KMS-11 (cell line): ENCODE measurements around the gene ZNF384.

Experiments
- H2AFZ ChIP-seq: fragments of 200-600 bp; sonication (generic); 2 replicates; pipeline ENCODE4 v1.6.1; 2016; ENCODE audit warnings: antibody characterized with exemption, mixed run types, low read depth
- H3K27ac ChIP-seq: fragments of 200-600 bp; sonication (generic); 2 replicates; pipeline ENCODE4 v1.6.1; 2016; ENCODE audit warnings: mild to moderate bottlenecking, mixed run types
- H3K27me3 ChIP-seq: fragments of 200-600 bp; sonication (generic); 2 replicates; pipeline ENCODE4 v1.6.1; 2017; ENCODE audit warnings: mild to moderate bottlenecking, low read depth, mixed run types, moderate library complexity; ENCODE audit not compliant: insufficient read depth
- H3K36me3 ChIP-seq: fragments of 200-600 bp; sonication (generic); 2 replicates; pipeline ENCODE4 v1.6.1; 2017; ENCODE audit warnings: mild to moderate bottlenecking, mixed run types; ENCODE audit not compliant: insufficient read depth
- H3K4me1 ChIP-seq: fragments of 200-600 bp; sonication (generic); 2 replicates; pipeline ENCODE4 v1.6.1; 2016; ENCODE audit warnings: mild to moderate bottlenecking, low read depth, mixed run types; ENCODE audit not compliant: poor library complexity, severe bottlenecking
- H3K4me2 ChIP-seq: fragments of 200-600 bp; sonication (generic); 2 replicates; pipeline ENCODE4 v1.7.0; 2016; ENCODE audit warnings: mild to moderate bottlenecking, mixed run types
- H3K4me3 ChIP-seq: fragments of 200-600 bp; sonication (generic); IDR thresholded peaks from 2 replicates; pipeline ENCODE4 v1.6.1; 2017; ENCODE audit warnings: low read depth, low read length, mixed read lengths; ENCODE audit not compliant: insufficient read depth
- H3K79me2 ChIP-seq: fragments of 200-600 bp; sonication (generic); 2 replicates; pipeline ENCODE4 v1.6.1; 2016; ENCODE audit warnings: low read depth, mixed run types; ENCODE audit not compliant: insufficient read depth
- H3K9ac ChIP-seq: fragments of 200-600 bp; sonication (generic); 2 replicates; pipeline ENCODE4 v1.6.1; 2016; ENCODE audit warnings: mild to moderate bottlenecking, mixed run types
- H4K20me1 ChIP-seq: fragments of 200-600 bp; sonication (generic); 2 replicates; pipeline ENCODE4 v1.6.1; 2016; ENCODE audit warnings: mild to moderate bottlenecking, mixed run types; ENCODE audit not compliant: insufficient read depth
- CTCF ChIP-seq: fragments of 200-600 bp; sonication (generic); conservative IDR thresholded peaks from 2 replicates; pipeline ENCODE4 v1.6.1; 2017; ENCODE audit warnings: low read depth, mild to moderate bottlenecking, antibody characterized with exemption, low read length, moderate library complexity, mixed read lengths

Gene ZNF384

GRCh38 chr12:6666211-6666610, 23.0 kb downstream of the ZNF384 start:
- Histone ChIP-seq H3K79me2 (peaks cover 10% of the 10 kb centered on the region; the same call in 1 of the 2 replicates), H3K4me3 (no peak overlapping the region), H4K20me1 (no peaks in the 10 kb centered on the region), H3K4me1 (peaks cover 13% of the 10 kb centered on the region), H2AFZ (no peak overlapping the region), H3K36me3 (no peaks in the 10 kb centered on the region; the same call in 1 of the 2 replicates), H3K27me3 (no peaks in the 10 kb centered on the region), H3K9ac (no peak overlapping the region), H3K4me2 (no peak overlapping the region), H3K27ac (no peak overlapping the region)
- TF ChIP-seq CTCF, result no peak

GRCh38 chr12:6664902-6665301, 24.3 kb downstream of the ZNF384 start:
- Histone ChIP-seq H2AFZ (no peak overlapping the region), H3K79me2 (peaks cover 10% of the 10 kb centered on the region; the same call in 1 of the 2 replicates), H3K9ac (no peak overlapping the region), H4K20me1 (no peaks in the 10 kb centered on the region), H3K36me3 (no peaks in the 10 kb centered on the region), H3K4me1 (peaks cover 13% of the 10 kb centered on the region), H3K4me3 (no peak overlapping the region), H3K4me2 (no peak overlapping the region), H3K27ac (no peak overlapping the region), H3K27me3 (no peaks in the 10 kb centered on the region)
- no peak for TF ChIP-seq CTCF

- peak within 1 kb of the TSS; percentile 80 for H3K27ac ChIP-seq
- peak within 1 kb of the TSS; percentile 96 for H3K4me2 ChIP-seq
- H3K79me2 ChIP-seq, result peaks cover 10% of the 10 kb centered on the region; the same call in 1 of the 2 replicates
- peaks cover 13% of the 10 kb centered on the region for H3K4me1 ChIP-seq
- H2AFZ ChIP-seq, result peak within 1 kb of the TSS; percentile 91
- H4K20me1 ChIP-seq, result no peaks in the 10 kb centered on the region
- H3K4me3 ChIP-seq, result no peak within 1 kb of the TSS
- no peak for TF ChIP-seq CTCF
- H3K9ac ChIP-seq, result peak within 1 kb of the TSS; percentile 41; the same call in 1 of the 2 replicates
- H3K27me3 ChIP-seq, result no peaks in the 10 kb centered on the region
- H3K36me3 ChIP-seq, result no peaks in the 10 kb centered on the region
Observed at GRCh38 chr12:6662906-6663742, 26.1 kb downstream of the ZNF384 start, which contains the start of gene ING4. TSS of gene ING4 (minus strand) at chr12:6663119. CDS start at chr12:6663101, 18 bp downstream.

- H3K36me3 ChIP-seq, result no peaks in the 10 kb centered on the region
- H3K4me2 ChIP-seq, result peak overlapping the region; percentile 96
- no peak for TF ChIP-seq CTCF
- peaks cover 10% of the 10 kb centered on the region; the same call in 1 of the 2 replicates for H3K79me2 ChIP-seq
- H4K20me1 ChIP-seq, result no peaks in the 10 kb centered on the region
- no peaks in the 10 kb centered on the region for H3K27me3 ChIP-seq
- no peak overlapping the region for H3K4me3 ChIP-seq
- H2AFZ ChIP-seq, result peak overlapping the region; percentile 51; the same call in 1 of the 2 replicates
- H3K4me1 ChIP-seq, result peaks cover 13% of the 10 kb centered on the region
- peak overlapping the region; percentile 41; the same call in 1 of the 2 replicates for H3K9ac ChIP-seq
- no peak overlapping the region for H3K27ac ChIP-seq
Observed at GRCh38 chr12:6662602-6662905, 26.6 kb downstream of the ZNF384 start.
